HG03103 (cell line): ENCODE results near the gene ELF5.

ENCODE experiments used
- ATAC-seq: cut with Tn5 transposase; IDR thresholded peaks from one replicate; pipeline ENCODE4 v1.9.1; 2021; ENCODE audit warnings: low read depth; ENCODE audit not compliant: unreplicated experiment

Gene ELF5

GRCh38 chr11:34493926-34494595, 19.5 kb downstream of the ELF5 start:
- ATAC-seq = no peak

GRCh38 chr11:34493468-34493867, 20.1 kb downstream of the ELF5 start:
- ATAC-seq = no peak

GRCh38 chr11:34492806-34493414, 20.7 kb downstream of the ELF5 start:
- ATAC-seq = no peak

- no peak for ATAC-seq
Observed at GRCh38 chr11:34490304-34490703, 23.3 kb downstream of the ELF5 start.

GRCh38 chr11:34488855-34489557, 24.6 kb downstream of the ELF5 start:
- no peak for ATAC-seq

- no peak for ATAC-seq
Observed at GRCh38 chr11:34487430-34487829, 26.2 kb downstream of the ELF5 start.

- ATAC-seq = no peak
Observed at GRCh38 chr11:34483106-34483874, 30.3 kb downstream of the ELF5 start.

GRCh38 chr11:34481307-34481706, 32.3 kb downstream of the ELF5 start:
- ATAC-seq = no peak

GRCh38 chr11:34480314-34480713, 33.3 kb downstream of the ELF5 start:
- ATAC-seq = no peak

- ATAC-seq = no peak
Observed at GRCh38 chr11:34478845-34479663, 34.5 kb downstream of the ELF5 start.

- ATAC-seq = no peak
Observed at GRCh38 chr11:34476849-34477248, 36.7 kb downstream of the ELF5 start.

- ATAC-seq = no peak
Observed at GRCh38 chr11:34475656-34476055, 37.9 kb downstream of the ELF5 start.

GRCh38 chr11:34473603-34474169, 39.9 kb downstream of the ELF5 start:
- no peak for ATAC-seq

GRCh38 chr11:34468209-34468841, 45.3 kb downstream of the ELF5 start:
- ATAC-seq = no peak

GRCh38 chr11:34466802-34467488, 46.6 kb downstream of the ELF5 start:
- ATAC-seq = no peak

GRCh38 chr11:34464591-34465051, 49.0 kb downstream of the ELF5 start:
- no peak for ATAC-seq

- ATAC-seq = no peak
Observed at GRCh38 chr11:34461215-34461614, 52.4 kb downstream of the ELF5 start.

- no peak for ATAC-seq
Observed at GRCh38 chr11:34460278-34460677, 53.3 kb downstream of the ELF5 start.
